GM12864 (cell line): ENCODE measurements around the gene FA2H.

Experiments
- DNase-seq: peaks from one replicate; pipeline ENCODE4 v3.0.0-alpha.2; 2011; ENCODE audit warnings: low read depth
- H3K4me3 ChIP-seq: 2 replicates; pipeline ENCODE4 v1.5.1; 2011; ENCODE audit warnings: mild to moderate bottlenecking, low read depth, low read length, control low read depth
- CTCF ChIP-seq: IDR thresholded peaks from 2 replicates; pipeline ENCODE4 v1.5.1; 2011; ENCODE audit warnings: low read depth, mild to moderate bottlenecking, moderate library complexity, low read length, control low read depth, inconsistent platforms; ENCODE audit errors: missing control alignments

The FA2H gene

GRCh38 chr16:74718140-74718539, 56.5 kb downstream of the FA2H start:
- no peak for DNase-seq
- no peak overlapping the region for H3K4me3 ChIP-seq
- TF ChIP-seq CTCF: no peak

DNA sequence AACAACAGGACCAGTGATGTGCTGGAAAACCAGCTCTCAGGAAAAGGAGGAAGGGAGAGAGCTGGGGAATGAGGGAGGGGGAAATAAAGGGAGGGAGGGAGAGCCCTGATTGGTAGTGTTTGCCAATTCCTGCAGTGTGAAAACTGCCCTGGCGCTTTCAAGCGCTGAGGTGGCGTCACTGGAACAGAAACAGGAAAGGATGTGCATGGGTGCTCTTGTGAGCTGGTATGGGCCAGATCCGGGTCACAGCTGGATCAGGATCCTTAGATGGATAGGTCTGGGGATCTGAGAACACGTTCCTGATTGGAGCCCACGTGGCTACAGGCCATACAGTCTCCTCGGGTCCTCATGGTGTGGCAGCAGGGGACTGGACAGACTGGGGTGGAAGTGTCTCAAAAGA, 57.3 kb downstream of the FA2H start:
- no peak overlapping the region for H3K4me3 ChIP-seq
- TF ChIP-seq CTCF: no peak
- DNase-seq: no peak

DNA sequence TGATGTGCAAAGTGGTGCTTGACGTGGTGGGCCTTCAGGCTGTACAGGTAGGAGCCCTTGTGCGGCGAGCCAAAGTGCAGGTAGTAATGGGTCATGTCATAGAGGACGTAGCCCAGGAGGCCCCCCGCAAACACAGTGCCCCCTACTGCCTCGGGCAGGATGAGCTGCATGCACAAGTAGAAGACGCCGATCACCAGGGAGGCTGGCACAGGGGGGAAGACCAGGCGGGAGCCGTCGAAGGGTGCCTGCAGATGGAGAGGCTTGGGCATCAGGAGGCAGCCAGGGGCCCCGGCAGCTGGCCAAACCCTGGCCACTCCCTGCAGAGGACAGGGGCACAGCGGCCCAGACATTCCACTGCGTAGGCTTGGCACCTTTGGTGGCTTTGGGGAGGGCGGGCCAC, 58.3 kb downstream of the FA2H start:
- DNase-seq: no peak
- no peak for TF ChIP-seq CTCF
- no peak overlapping the region for H3K4me3 ChIP-seq

GRCh38 chr16:74713876-74714275, 60.7 kb downstream of the FA2H start:
- no peak overlapping the region for H3K4me3 ChIP-seq
- no peak for DNase-seq
- TF ChIP-seq CTCF: no peak

GRCh38 chr16:74713325-74713724, 61.3 kb downstream of the FA2H start:
- no peak for TF ChIP-seq CTCF
- DNase-seq: no peak
- no peak overlapping the region for H3K4me3 ChIP-seq

GRCh38 chr16:74711938-74712337, 62.7 kb downstream of the FA2H start:
- TF ChIP-seq CTCF: no peak
- H3K4me3 ChIP-seq: no peak overlapping the region
- no peak for DNase-seq

GRCh38 chr16:74710401-74710800, 64.2 kb downstream of the FA2H start:
- DNase-seq: no peak
- no peak overlapping the region for H3K4me3 ChIP-seq
- no peak for TF ChIP-seq CTCF
